Activated CD4-positive, alpha-beta T cell treated with anti-CD3 and anti-CD28 coated beads, Interleukin-2, amount 10 ng/mL, durations not matched to agents 7 days and 5 days (primary cell): ENCODE measurements around the gene GRIN3A. TPM values are rescaled to one million over a fixed set of nuclear protein-coding genes. Genes with fewer than 3 reads are reported as not detected.
A peak's percentile ranks its signal among the peaks of the same experiment; 100 is the strongest.
"Not testable (repeated sequence)": the region's sequence is repeated elsewhere in the genome, so short reads cannot be mapped to it uniquely, and the experiment has no call there.

Experiments
- CTCF ChIA-PET: fragments of 350-600 bp; sonication (Branson Sonifier 250); formaldehyde crosslinking; loops from one replicate; lab custom pipeline; 2021; ENCODE audit warnings: antibody characterized with exemption; lab: Charles Lee
- POLR2A ChIA-PET: fragments of 350-600 bp; sonication (Branson Sonifier 250); formaldehyde crosslinking; loops from one replicate; lab custom pipeline; 2021; ENCODE audit warnings: antibody characterized with exemption; lab: Charles Lee
- DNase-seq: peaks from one replicate; pipeline ENCODE4 v3.0.0-alpha.2; 2020
- H3K27ac Mint-ChIP-seq: one replicate; pipeline ENCODE4 v1.8.0; 2021; ENCODE audit warnings: mild to moderate bottlenecking, moderate library complexity, mixed read lengths
- H3K27me3 Mint-ChIP-seq: one replicate; pipeline ENCODE4 v1.8.0; 2021; ENCODE audit warnings: mixed read lengths
- H3K36me3 Mint-ChIP-seq: one replicate; pipeline ENCODE4 v1.8.0; 2021; ENCODE audit warnings: low read depth, mixed read lengths
- H3K4me1 Mint-ChIP-seq: one replicate; pipeline ENCODE4 v1.8.0; 2021; ENCODE audit warnings: mixed read lengths
- H3K4me3 Mint-ChIP-seq: one replicate; pipeline ENCODE4 v1.8.0; 2021; ENCODE audit warnings: mild to moderate bottlenecking, moderate library complexity, mixed read lengths
- H3K9me3 Mint-ChIP-seq: one replicate; pipeline ENCODE4 v1.8.0; 2021; ENCODE audit warnings: mixed read lengths
- total RNA-seq, 2 experiments: library from RNA; stranded (reverse); gene quantifications; one replicate each; pipeline ENCODE4 v1.2.3, GENCODE V29; 2021

GRIN3A gene
- total RNA-seq, 2 experiments from 2014 or later = not detected

- CTCF ChIA-PET = no interaction called here
- Mint-ChIP-seq H3K9me3 (peaks cover 9% of the 10 kb centered on the region), H3K4me1 (peaks cover 15% of the 10 kb centered on the region), H3K36me3 (peaks cover 86% of the 10 kb centered on the region), H3K4me3 (no peak overlapping the region), H3K27me3 (no peaks in the 10 kb centered on the region), H3K27ac (no peak overlapping the region)
- no peak for DNase-seq
- POLR2A ChIA-PET = no interaction called here
These were observed 176.7 kb downstream of the GRIN3A start for GRCh38 chr9:101561740-101562139.

DNA sequence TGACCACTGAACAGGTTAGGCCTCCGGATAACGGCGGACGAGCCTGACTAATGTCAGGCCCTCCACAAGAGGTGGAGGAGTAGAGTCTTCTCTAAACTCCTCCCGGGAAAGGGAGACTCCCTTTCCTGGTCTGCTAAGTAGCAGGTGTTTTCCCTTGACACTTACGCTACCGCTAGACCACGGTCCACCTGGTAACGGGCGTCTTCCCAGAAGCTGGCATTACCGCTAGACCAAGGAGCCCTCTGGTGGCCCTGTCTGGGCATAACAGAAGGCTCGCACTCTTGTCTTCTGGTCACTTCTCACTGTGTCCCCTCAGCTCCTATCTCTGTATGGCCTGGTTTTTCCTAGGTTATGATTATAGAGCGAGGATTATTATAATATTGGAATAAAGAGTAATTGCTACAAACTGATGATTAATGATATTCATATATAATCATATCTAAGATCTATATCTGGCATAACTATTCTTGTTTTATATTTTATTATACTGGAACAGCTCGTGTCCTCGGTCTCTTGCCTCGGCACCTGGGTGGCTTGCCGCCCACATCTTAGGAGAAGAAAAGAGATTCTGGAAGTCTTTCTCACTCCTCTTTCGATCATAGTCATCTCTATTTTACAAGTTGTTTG lies 188.9 kb downstream of the GRIN3A start:
- H3K4me3 Mint-ChIP-seq, CTCF ChIA-PET: not testable (repeated sequence)

GRCh38 chr9:101543098-101543735 lies 195.2 kb downstream of the GRIN3A start:
- peaks cover 39% of the 10 kb centered on the region for H3K36me3 Mint-ChIP-seq

More for the DNA sequence above, 188.9 kb downstream of the GRIN3A start:
- H3K4me1 Mint-ChIP-seq, H3K27ac Mint-ChIP-seq, H3K27me3 Mint-ChIP-seq, DNase-seq, POLR2A ChIA-PET, H3K9me3 Mint-ChIP-seq: not testable (repeated sequence)
- peaks cover 72% of the 10 kb centered on the region for H3K36me3 Mint-ChIP-seq

GRCh38 chr9:101540069-101540468 lies 198.4 kb downstream of the GRIN3A start:
- CTCF ChIA-PET = interaction anchor here (1.0 to 1.2 kb wide), 2 partner anchors 11 to 68 kb away, joined by 3 read pairs; no protein-coding TSS in a partner anchor
- POLR2A ChIA-PET = no interaction called here

More at GRCh38 chr9:101543098-101543735, 195.2 kb downstream of the GRIN3A start:
- POLR2A ChIA-PET = no interaction called here
- DNase-seq = no peak
- no peaks in the 10 kb centered on the region for H3K4me1 Mint-ChIP-seq
- H3K4me3 Mint-ChIP-seq = no peak overlapping the region
- no peaks in the 10 kb centered on the region for H3K9me3 Mint-ChIP-seq
- CTCF ChIA-PET = interaction anchor here (1.4 kb wide), 1 partner anchor 9 kb away, joined by 3 read pairs; no protein-coding TSS in a partner anchor
- no peaks in the 10 kb centered on the region for H3K27me3 Mint-ChIP-seq
- no peak overlapping the region for H3K27ac Mint-ChIP-seq

DNA sequence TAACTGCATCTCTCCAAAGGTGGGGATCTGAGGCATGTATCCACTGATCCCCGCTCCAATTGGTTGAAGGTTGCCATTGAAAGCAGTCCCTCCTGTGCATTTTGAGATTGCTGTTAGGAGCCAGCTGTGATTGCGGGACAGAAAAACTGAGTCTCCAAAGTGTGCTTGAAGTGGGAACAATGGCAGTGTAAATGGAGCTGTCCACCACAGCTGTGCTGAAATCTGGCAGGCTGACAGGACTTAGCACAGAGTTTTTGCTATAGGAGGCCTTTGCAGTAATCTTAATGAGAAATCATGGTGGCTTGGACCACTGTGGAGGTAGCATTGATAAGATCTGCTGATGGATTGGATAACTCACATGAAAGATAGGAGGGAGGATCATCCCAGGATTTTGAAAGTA lies 201.5 kb downstream of the GRIN3A start:
- H3K27ac Mint-ChIP-seq = no peak overlapping the region
- no peak overlapping the region for H3K4me3 Mint-ChIP-seq
- POLR2A ChIA-PET = no interaction called here
- H3K9me3 Mint-ChIP-seq = no peaks in the 10 kb centered on the region
- peaks cover 21% of the 10 kb centered on the region for H3K4me1 Mint-ChIP-seq
- peak; percentile 47 for DNase-seq
- CTCF ChIA-PET = interaction anchor here (1.3 kb wide), 1 partner anchor 75 kb away, joined by 3 read pairs; no protein-coding TSS in a partner anchor
- H3K36me3 Mint-ChIP-seq = peaks cover 13% of the 10 kb centered on the region
- no peaks in the 10 kb centered on the region for H3K27me3 Mint-ChIP-seq

More at GRCh38 chr9:101540069-101540468, 198.4 kb downstream of the GRIN3A start:
- DNase-seq = no peak
- Mint-ChIP-seq H3K4me3 (no peak overlapping the region), H3K27ac (no peak overlapping the region), H3K27me3 (no peaks in the 10 kb centered on the region), H3K9me3 (no peaks in the 10 kb centered on the region), H3K4me1 (peaks cover 9% of the 10 kb centered on the region), H3K36me3 (peaks cover 21% of the 10 kb centered on the region)

- no peaks in the 10 kb centered on the region for H3K27me3 Mint-ChIP-seq
- H3K36me3 Mint-ChIP-seq = peaks cover 13% of the 10 kb centered on the region
- no peak overlapping the region for H3K4me3 Mint-ChIP-seq
- DNase-seq = no peak
- H3K4me1 Mint-ChIP-seq = peaks cover 21% of the 10 kb centered on the region
- POLR2A ChIA-PET = no interaction called here
- CTCF ChIA-PET = interaction anchor here (0.8 kb wide), 1 partner anchor 12 kb away, joined by 4 read pairs; no protein-coding TSS in a partner anchor
- H3K9me3 Mint-ChIP-seq = no peaks in the 10 kb centered on the region
- H3K27ac Mint-ChIP-seq = no peak overlapping the region
These were observed 202.1 kb downstream of the GRIN3A start for GRCh38 chr9:101536351-101536750.

- Mint-ChIP-seq H3K4me3 (peak within 1 kb of the TSS; percentile 79), H3K36me3 (peaks cover 13% of the 10 kb centered on the region), H3K9me3 (no peaks in the 10 kb centered on the region), H3K27me3 (no peaks in the 10 kb centered on the region), H3K27ac (peak within 1 kb of the TSS; percentile 93), H3K4me1 (peaks cover 21% of the 10 kb centered on the region)
- CTCF ChIA-PET = interaction anchor here (0.6 to 1.9 kb wide), 5 partner anchors 9 to 131 kb away, joined by 3 to 8 read pairs (median 3); no protein-coding TSS in a partner anchor
- POLR2A ChIA-PET = no interaction called here
- peak; percentile 100 for DNase-seq
These were observed 204.9 kb downstream of the GRIN3A start, which contains the start of gene RNF20 for GRCh38 chr9:101533334-101534204. Gene RNF20, plus strand, starts transcription at chr9:101533853. Its CDS starts 1,571 bp downstream, at chr9:101535424.

DNA sequence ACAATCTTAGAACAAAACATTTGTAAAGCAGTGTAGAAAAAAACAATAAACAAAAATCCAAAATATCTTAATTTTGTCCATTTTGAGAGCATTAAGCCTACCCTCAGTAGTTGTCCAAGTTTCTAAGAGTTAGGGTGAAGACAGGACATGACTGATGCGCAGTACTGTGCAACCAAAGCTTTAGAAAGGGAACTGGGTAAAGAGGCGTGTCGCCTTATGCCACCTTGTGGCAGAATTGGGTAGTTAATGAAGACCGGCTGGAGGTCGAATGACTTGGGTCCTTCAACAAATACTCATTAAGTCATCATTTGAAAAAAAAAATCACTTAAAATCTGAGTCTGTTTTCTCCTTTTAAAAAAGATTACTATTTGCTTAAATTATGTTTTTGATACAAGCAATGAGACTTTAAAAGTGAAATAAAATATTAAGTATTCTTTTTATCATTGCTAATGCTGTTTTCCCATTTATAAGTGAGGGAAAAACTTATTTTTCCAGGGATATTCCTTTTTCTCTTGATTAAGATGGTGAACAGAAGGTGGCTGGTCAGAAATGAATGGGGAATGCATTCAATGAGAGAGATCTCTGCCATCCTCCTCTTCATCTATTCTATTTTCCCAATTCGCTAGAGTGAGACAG lies 208.3 kb downstream of the GRIN3A start:
- Mint-ChIP-seq H3K4me3 (no peak overlapping the region), H3K36me3 (peaks cover 3% of the 10 kb centered on the region), H3K27me3 (peaks cover 2% of the 10 kb centered on the region), H3K27ac (no peak overlapping the region), H3K4me1 (peaks cover 13% of the 10 kb centered on the region), H3K9me3 (no peaks in the 10 kb centered on the region)
- DNase-seq = peak; percentile 72
- CTCF ChIA-PET = interaction anchor here (0.6 to 3.0 kb wide), 9 partner anchors 9 to 138 kb away, joined by 3 to 16 read pairs (median 3); no protein-coding TSS in a partner anchor
- POLR2A ChIA-PET = no interaction called here

GRCh38 chr9:101528015-101528414 lies 210.4 kb downstream of the GRIN3A start:
- no peak overlapping the region for H3K4me3 Mint-ChIP-seq
- H3K27ac Mint-ChIP-seq = no peak overlapping the region
- POLR2A ChIA-PET = no interaction called here
- H3K27me3 Mint-ChIP-seq = peaks cover 8% of the 10 kb centered on the region
- H3K36me3 Mint-ChIP-seq = no peaks in the 10 kb centered on the region
- CTCF ChIA-PET = no interaction called here
- DNase-seq = no peak
- peaks cover 4% of the 10 kb centered on the region for H3K4me1 Mint-ChIP-seq
- H3K9me3 Mint-ChIP-seq = no peaks in the 10 kb centered on the region

- CTCF ChIA-PET = no interaction called here
- Mint-ChIP-seq H3K27me3 (peaks cover 17% of the 10 kb centered on the region), H3K4me3 (no peak overlapping the region), H3K27ac (no peak overlapping the region), H3K4me1 (peaks cover 6% of the 10 kb centered on the region), H3K36me3 (no peaks in the 10 kb centered on the region), H3K9me3 (no peaks in the 10 kb centered on the region)
- DNase-seq = no peak
- POLR2A ChIA-PET = no interaction called here
These were observed 211.4 kb downstream of the GRIN3A start for GRCh38 chr9:101527066-101527465.

DNA sequence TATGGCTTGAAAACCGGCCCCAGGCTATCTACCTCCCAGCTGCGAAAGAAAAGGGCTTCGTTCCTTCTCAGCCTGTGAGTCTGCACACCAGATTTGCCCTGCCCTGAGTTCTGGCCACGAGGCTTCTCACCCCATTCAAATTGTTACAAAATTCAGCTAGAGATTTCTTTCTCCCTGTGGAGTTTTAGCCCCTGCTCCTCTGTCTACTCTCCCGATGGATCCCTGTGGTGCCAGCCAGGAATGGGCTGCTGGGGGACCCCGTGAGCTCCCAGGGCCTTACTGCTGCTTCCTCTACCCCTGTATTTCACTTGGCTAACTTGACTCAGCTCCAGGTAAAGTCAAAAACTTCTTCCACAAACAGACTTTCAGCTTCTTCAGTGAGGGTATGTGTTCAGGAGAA lies 214.1 kb downstream of the GRIN3A start:
- Mint-ChIP-seq H3K27ac (no peak overlapping the region), H3K4me1 (peaks cover 18% of the 10 kb centered on the region), H3K36me3 (no peaks in the 10 kb centered on the region), H3K4me3 (no peak overlapping the region), H3K27me3 (peaks cover 37% of the 10 kb centered on the region), H3K9me3 (no peaks in the 10 kb centered on the region)
- ChIA-PET CTCF (interaction anchor here (1.1 kb wide), 1 partner anchor 9 kb away, joined by 3 read pairs; no protein-coding TSS in a partner anchor), POLR2A (no interaction called here)
- DNase-seq = no peak
